GM19463 (cell line): ENCODE data around the gene BCAR3.

Experiments
- ATAC-seq: cut with Tn5 transposase; IDR thresholded peaks from one replicate; pipeline ENCODE4 v1.9.1; 2021; ENCODE audit warnings: mild to moderate bottlenecking, moderate library complexity; ENCODE audit not compliant: unreplicated experiment

The BCAR3 gene

DNA sequence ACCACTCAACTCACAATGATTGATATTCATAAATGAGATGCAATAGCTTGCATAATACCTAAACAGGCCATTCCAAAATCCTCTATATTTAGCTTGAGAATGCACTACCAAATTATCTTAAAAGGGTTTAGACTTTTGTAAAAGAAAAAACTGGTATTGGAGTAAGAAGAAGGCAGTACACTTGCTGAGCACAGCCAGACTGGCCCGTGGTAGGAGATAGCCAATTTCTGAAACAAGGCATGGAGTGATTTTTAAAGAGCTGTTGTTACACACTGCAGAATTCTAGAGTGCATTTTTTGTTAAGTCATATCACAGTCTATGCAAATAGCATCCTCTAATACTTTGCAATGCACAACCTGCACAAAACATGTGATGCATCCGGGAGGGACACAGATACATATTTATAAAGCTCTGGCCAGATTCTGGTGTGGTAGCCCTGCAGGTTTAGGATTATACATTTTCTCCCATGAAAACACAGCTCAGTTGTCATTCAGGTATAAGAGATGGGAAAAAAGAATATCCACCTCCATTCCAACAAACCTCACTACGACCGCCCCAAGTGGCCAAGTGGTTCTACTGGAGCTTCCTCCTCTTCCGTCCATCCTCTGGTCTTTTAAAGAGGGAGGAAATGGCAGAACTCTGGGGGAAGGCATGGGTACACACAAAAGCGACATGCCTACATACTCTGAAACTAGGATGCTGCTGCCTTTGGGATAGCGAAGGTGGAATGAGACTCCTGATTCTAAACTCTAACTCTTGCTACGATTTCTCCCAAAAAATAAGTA lies 40.8 kb downstream of the BCAR3 start:
- no peak for ATAC-seq

DNA sequence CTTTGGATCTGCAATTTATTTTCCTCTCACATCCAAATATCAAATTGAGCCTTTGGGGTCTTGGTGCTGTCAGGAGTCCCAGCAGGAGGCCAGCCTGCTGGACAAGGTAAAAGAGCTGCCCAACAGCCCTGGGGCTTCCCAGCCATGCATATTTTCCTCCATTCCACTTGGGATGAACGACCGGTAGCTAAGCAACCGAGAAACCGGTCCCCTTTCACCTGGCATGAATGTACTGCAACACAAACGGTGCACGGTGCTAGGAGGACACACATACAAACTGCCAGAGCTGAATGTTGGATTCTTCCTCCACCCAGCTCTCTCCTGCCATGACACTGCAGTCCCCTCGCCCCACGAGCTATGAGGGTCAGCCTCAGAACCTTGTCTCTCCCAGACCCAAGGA lies 42.7 kb downstream of the BCAR3 start:
- ATAC-seq = no peak

DNA sequence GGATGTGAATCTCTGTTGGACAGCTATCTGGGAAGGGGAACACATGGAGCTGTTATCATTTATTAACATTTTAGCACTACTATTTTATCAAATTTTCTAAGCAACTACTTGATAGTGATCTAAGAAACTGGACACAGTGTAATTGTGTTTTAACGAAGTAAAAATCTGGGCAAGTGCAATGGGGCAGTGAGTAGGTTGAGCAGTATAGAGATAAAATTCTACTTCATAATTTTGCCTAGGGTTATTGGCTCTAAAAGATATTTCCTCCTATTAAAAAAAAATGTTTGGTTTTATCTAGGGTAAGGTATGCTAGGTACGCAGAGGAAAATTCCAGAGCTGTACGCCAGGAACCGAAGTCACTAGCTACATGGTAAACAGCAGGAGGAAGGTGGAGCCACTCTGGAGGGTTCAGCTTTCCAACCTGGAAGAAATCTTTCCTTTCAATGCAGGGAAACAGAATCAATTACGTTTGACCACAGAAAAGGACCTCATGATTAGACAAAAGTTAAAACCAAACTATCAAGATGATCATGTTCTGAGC lies 43.3 kb downstream of the BCAR3 start:
- ATAC-seq = no peak

- no peak for ATAC-seq
These were observed 44.9 kb downstream of the BCAR3 start for GRCh38 chr1:93636712-93637111.

- no peak for ATAC-seq
These were observed 45.8 kb downstream of the BCAR3 start for GRCh38 chr1:93635614-93636543.

DNA sequence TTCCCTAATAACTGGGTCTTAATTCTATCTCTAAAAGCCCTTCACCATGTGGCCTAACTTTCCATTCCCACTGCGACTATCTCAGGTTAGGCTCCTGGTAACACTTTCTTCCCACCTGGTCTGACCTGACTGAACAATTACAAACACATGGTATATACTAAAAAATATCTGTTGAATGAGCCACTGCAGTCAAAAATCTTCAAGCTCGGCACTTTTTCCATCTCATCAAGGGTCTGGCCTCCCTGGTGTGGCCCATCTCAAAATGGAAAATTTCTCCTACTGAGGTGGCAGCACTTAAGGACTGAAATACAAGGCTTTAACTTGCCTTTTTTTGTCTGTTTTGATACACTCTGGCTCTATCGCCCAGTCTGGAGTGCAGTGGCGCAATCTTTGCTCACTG lies 48.3 kb downstream of the BCAR3 start:
- ATAC-seq = no peak

DNA sequence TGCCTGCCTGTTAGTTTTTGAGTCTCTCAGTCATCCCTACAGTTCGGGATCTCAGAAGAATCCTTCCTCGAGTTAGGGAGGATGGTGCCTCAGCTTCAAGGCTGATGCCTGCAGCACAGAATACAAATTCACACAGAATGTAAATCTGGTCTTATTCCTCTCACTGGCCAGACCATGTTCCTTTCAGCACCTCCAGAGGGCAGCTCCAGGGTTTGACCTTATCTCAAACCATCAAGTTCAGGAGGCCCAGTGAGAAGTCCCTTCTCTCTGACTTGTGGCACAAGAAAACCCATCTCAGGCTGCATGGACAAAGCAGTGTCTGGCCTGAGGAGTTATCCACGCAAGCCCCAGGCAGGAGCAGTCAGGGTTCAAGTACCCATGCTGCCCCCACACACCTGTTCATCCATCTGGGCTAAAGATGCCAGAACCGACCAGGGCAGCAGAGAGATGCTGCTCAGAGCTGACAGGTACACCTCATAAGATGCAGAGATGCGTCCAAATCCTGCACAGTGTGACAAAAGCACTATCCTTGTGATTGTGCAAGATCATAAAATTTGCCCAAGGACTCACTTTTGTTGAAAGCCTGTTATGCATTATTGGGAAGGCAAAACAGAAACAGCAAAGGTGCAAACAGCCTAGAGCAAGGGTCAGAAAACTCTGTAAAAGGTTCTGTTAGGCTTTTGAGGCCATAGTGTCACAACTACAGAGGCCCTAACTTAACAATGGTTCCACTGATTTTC lies 49.8 kb downstream of the BCAR3 start:
- peak; percentile 48 for ATAC-seq

DNA sequence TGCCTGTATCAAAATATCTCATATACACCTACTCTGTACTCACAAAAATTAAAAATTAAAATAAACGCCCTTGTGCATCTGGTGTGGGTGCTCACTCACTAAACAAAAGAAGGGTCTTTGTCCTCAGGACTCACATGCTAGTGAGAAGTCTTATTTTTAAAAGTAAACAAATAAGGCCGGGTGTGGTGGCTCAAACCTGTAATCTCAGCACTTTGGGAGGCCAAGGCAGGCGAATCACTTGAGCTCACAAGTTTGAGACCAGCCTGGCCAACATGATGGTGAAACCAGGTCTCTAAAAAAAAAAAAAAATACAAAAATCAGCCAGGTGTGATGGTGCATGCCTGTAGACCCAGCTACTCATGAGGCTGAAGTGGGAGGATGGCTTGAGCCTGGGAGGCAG lies 51.5 kb downstream of the BCAR3 start:
- no peak for ATAC-seq

DNA sequence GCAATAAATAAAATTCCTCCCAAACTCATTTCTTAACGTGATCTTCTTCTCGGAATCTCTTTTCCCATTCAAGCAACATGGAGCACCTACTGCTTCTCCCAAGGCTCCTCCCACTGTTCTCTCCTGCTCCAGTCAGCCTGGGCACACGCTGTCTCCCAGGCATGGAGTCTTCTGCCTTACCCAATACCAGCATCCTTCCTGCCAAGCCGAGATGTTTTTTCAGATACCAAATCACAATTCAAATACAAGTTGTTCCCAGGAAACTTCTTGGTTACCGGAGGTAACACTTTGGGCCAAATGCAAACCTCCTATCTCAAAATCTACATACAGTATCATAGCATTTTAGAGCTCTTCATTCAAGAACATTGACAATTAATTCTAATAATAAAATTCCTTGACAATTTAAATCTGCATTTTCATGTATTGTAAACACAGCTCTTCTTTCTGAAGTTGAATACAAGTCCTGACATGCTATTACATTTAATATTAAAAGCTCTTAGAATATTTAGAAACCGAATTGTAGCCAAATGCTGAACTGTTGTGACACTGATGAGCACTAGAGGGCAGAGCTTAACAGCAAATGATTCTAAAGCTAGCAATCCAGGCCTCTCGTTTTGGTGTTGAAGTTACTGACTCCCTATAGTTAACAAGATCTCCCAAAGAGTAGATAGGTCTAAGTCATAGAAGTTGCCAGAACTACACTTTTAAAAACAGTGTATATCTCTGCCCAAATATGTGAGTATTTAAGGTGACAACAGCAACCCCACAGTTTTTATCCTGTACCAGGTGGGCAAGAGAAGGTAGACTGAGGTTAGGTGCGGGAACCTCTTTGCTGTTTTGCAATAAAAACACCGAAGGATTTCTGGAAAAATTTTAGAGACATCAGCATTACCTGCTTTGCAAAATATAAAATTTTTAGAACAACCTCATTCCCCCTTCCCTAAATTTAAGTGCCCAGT lies 52.3 kb downstream of the BCAR3 start:
- no peak for ATAC-seq

GRCh38 chr1:93628681-93629080 lies 53.0 kb downstream of the BCAR3 start:
- no peak for ATAC-seq

DNA sequence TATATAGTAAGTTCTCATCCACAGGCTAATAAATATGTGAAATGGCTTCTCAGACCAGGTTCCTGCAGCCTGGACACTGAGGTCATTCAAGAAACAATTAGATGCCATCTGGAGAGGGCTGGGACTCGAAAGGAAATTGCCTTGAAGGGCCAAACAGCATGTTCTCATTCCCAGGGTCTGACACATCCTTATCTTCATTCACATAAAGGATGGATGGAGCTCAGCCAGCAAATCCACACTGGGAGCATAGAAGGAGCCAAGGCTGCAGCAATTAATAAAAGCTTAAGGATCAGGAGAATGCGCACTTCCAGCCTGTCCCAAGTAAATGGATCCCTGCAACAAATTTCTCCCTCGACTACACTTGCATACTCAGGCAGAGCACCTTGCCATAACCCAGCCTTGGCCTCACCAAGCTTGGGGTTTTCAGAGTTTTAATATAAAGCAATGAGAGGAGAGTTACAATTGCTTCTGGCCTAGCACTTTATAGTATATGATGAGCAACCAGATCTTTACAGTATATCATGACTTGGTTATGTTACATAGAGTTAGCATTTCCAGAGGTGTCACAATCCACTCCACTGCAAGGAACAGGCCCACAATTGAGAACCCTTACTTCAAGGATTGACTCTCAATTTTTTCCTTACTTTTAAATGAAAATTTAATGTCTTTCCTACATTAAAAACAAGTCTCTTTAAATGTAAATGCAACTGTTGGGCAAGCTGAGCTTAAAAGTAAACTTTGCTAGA lies 55.9 kb downstream of the BCAR3 start:
- no peak for ATAC-seq

DNA sequence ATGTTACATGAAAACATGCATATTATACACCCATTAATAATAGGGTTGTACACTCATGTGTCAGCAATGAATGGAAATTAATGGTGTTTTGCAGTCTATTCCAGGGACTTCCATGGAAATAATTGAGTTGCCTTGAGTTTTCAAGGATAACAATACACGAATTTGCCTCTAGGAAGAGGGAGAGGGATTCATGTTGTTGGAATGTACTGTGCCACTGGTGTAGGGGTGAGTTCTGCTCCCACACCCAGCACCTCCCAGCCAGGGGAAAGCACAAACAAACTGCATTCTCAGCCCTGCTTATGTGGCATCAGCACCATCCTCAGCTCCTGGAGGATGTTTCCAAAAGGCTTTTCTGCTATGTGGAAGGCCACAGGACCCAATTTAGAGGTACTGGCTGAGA lies 57.8 kb downstream of the BCAR3 start:
- ATAC-seq = no peak

DNA sequence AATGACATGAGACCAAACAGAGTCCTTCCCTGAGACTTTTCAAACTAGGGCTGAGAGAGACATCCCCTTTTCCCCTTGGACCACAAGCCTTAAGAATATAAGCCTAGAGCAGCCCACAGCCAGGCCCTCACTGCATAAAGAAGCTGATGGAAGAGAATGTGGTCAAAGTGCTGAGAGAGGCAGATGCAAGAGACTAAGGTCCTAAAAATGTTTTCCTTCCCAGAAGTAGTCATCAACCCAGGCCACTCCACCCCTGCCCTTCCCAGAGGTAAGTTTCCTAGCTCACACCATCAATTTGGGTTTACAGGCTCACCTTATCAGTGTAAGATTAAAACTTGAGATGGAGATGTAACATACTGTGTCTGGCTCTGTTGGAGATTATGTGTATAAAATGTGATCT lies 58.2 kb downstream of the BCAR3 start:
- ATAC-seq = no peak

GRCh38 chr1:93621246-93621645 lies 60.4 kb downstream of the BCAR3 start:
- ATAC-seq = no peak

DNA sequence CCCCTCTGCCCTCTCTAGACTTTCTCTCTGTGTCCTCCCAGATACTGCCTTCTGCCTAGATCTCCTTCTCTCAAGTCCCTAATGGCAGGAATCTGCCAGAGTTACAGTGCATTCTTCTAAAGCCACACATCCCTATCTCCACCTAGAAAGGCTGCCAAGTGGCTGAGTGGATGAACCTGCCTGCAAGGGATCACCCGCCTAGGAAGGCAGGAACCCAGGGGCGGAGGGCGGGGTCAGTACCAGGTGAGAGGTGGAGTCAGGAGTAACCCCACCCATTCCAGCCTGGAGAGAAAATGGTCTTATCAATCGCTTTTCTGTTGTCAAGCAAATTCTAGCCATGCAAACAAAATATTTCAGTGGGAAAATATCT lies 60.8 kb downstream of the BCAR3 start:
- ATAC-seq = no peak

GRCh38 chr1:93620172-93620840 lies 61.3 kb downstream of the BCAR3 start:
- no peak for ATAC-seq

DNA sequence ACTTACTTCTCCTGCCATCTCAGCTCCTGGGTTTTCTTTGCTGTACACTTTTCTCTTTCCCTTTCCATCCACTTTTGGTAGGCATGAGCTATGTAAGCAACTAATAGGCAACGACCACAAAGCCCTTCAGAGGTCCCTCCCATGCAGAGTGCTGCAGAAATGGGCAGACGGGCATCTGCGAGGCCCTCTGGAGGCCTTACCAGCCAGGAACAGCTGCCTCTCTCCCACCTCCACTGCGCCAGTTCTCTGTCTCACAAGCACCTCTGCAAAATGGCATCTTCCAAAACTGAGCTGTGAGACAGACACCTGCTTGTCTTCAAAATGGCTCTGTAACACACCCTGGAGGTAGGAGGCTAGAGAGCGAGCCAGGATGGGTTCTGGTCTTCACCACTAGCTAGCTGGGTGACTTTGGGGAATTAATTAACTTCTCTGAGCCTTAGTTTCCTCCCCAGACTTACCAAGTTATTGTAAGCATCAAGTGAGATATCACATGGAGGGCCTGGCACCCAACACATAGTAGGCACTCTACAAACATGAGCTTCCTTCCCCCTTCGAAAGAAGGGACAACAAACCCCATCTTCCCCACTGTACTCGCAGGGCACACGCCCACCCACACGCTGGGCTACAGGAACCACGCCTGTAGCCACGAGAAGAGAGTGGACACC lies 62.0 kb downstream of the BCAR3 start:
- ATAC-seq = no peak
